CD4-positive, alpha-beta T cell (primary cell): Measurements from ENCODE around the gene RNU6-8. TPM values are rescaled to one million over a fixed set of nuclear protein-coding genes. Genes with fewer than 3 reads are reported as not detected.

Experiments
- ATAC-seq: fragments of 200-7000 bp; cut with Tn5 transposase; one replicate; pipeline ENCODE4 v1.10.0; 2022; ENCODE audit warnings: mild to moderate bottlenecking; ENCODE audit not compliant: poor library complexity
- CTCF ChIA-PET: fragments of 350-600 bp; sonication (Branson Sonifier 250); formaldehyde crosslinking; loops from one replicate; lab custom pipeline; 2021; ENCODE audit warnings: antibody characterized with exemption, inconsistent platforms; lab: Charles Lee
- POLR2A ChIA-PET: fragments of 350-600 bp; sonication (Branson Sonifier 250); formaldehyde crosslinking; loops from one replicate; lab custom pipeline; 2021; ENCODE audit warnings: antibody characterized with exemption, inconsistent platforms; lab: Charles Lee
- DNase-seq, 14 experiments: peaks; one replicate each; pipeline ENCODE4 v3.0.0-alpha.2; 2013 to 2020; ENCODE audit warnings: mixed read lengths in 2 of 14
- H3K27ac ChIP-seq, 2 donors: one replicate each; pipeline versions ENCODE4 v1.5.1 to v1.7.0; 2013; ENCODE audit warnings: low read length in 2 of 2, low read depth in 1 of 2, mild to moderate bottlenecking in 1 of 2
- H3K27me3 ChIP-seq, 2 experiments: 1 replicate in 1 of 2; 2 replicates in 1 of 2; pipeline versions ENCODE4 v1.6.1 to v1.7.0; 2013; ENCODE audit warnings: low read length in 2 of 2, control low read depth in 1 of 2, mild to moderate bottlenecking in 1 of 2, moderate library complexity in 1 of 2; ENCODE audit not compliant: insufficient read depth in 2 of 2, control insufficient read depth in 1 of 2
- H3K36me3 ChIP-seq: one replicate; pipeline ENCODE4 v1.6.1; 2013; ENCODE audit warnings: low read length, control low read depth; ENCODE audit not compliant: insufficient read depth
- H3K4me1 ChIP-seq: one replicate; pipeline ENCODE4 v1.6.1; 2013; ENCODE audit warnings: low read length, control low read depth; ENCODE audit not compliant: insufficient read depth
- H3K4me3 ChIP-seq: one replicate; pipeline ENCODE4 v1.5.1; 2013; ENCODE audit warnings: mild to moderate bottlenecking, low read length, moderate library complexity
- H3K9me3 ChIP-seq, 2 experiments: 1 replicate in 1 of 2; 2 replicates in 1 of 2; pipeline versions ENCODE4 v1.6.1 to v1.7.0; 2013; ENCODE audit warnings: low read length in 2 of 2, mild to moderate bottlenecking in 2 of 2, control low read depth in 1 of 2, moderate library complexity in 1 of 2; ENCODE audit not compliant: control insufficient read depth in 1 of 2, insufficient read depth in 1 of 2
- H3K27ac Mint-ChIP-seq: one replicate; pipeline ENCODE4 v1.8.0; 2020; ENCODE audit warnings: mixed read lengths
- H3K27me3 Mint-ChIP-seq: one replicate; pipeline ENCODE4 v1.8.0; 2021; ENCODE audit warnings: mixed read lengths
- H3K36me3 Mint-ChIP-seq: one replicate; pipeline ENCODE4 v1.8.0; 2021; ENCODE audit warnings: low read depth, mixed read lengths
- H3K4me1 Mint-ChIP-seq: one replicate; pipeline ENCODE4 v1.8.0; 2021; ENCODE audit warnings: low read depth, mixed read lengths
- H3K4me3 Mint-ChIP-seq: one replicate; pipeline ENCODE4 v1.8.0; 2020; ENCODE audit warnings: mild to moderate bottlenecking, mixed read lengths
- H3K9me3 Mint-ChIP-seq: one replicate; pipeline ENCODE4 v1.8.0; 2020; ENCODE audit warnings: mixed read lengths
- CTCF ChIP-seq: fragments of 200-600 bp; IDR thresholded peaks from one replicate; pipeline ENCODE4 v1.8.0; 2022; ENCODE audit warnings: antibody characterized with exemption, mild to moderate bottlenecking
- intact Hi-C, 2 experiments: fragments of 100-400 bp; cut with DNase I in 1 of 2; cut with micrococcal nuclease in 1 of 2; formaldehyde crosslinking; loops; one replicate each; pipeline versions ENCODE4 v1.15.1 to v1.9.0; 2023 to 2025; cut with DNase I, micrococcal nuclease
- total RNA-seq, 174 experiments: library from RNA in 2 of 174; stranded (reverse) in 2 of 174; gene quantifications; one replicate each; pipeline ENCODE4 v1.2.3 and lab custom pipeline; 2021 to 2026

The RNU6-8 gene
- total RNA-seq, 2 experiments from 2014 or later: not detected

GRCh38 chr14:32205984-32206383 lies 2.9 kb upstream of the RNU6-8 start:
- H3K4me3 ChIP-seq: no peak overlapping the region
- no peaks in the 10 kb centered on the region for H3K9me3 ChIP-seq
- H3K4me1 ChIP-seq: peaks cover 24% of the 10 kb centered on the region
- DNase-seq (peak in 3 of 14 experiments; percentile 26 to 35 (median 33)), ATAC-seq (no peak)
- peaks cover 12% of the 10 kb centered on the region for H3K27me3 Mint-ChIP-seq
- H3K4me1 Mint-ChIP-seq: peaks cover 30% of the 10 kb centered on the region
- peaks cover 32% of the 10 kb centered on the region for H3K36me3 Mint-ChIP-seq
- H3K36me3 ChIP-seq: no peaks in the 10 kb centered on the region
- no peaks in the 10 kb centered on the region for H3K27me3 ChIP-seq
- POLR2A ChIA-PET: no interaction called here
- H3K4me3 Mint-ChIP-seq: no peak overlapping the region
- no peak overlapping the region for H3K27ac Mint-ChIP-seq
- H3K27ac ChIP-seq: no peak overlapping the region
- no peaks in the 10 kb centered on the region for H3K9me3 Mint-ChIP-seq
- TF ChIP-seq CTCF: no peak
- CTCF ChIA-PET: interaction anchor here (1.8 kb wide), 1 partner anchor 133 kb away, joined by 6 read pairs; no protein-coding TSS in a partner anchor
- intact Hi-C loops: loop anchor here in 1 of 2 experiments (5.0 to 10.0 kb wide), 6 partner anchors 46 to 1581 kb away; partner anchors contain the start of genes AP4S1, DTD2, HEATR5A and HECTD1

- ATAC-seq: no peak
- TF ChIP-seq CTCF: no peak
- H3K4me3 Mint-ChIP-seq: no peak overlapping the region
- H3K27ac Mint-ChIP-seq: no peak overlapping the region
- intact Hi-C loops: loop anchor here in 1 of 2 experiments (5.0 to 10.0 kb wide), 6 partner anchors 47 to 1581 kb away; partner anchors contain the start of genes AP4S1, DTD2, HEATR5A and HECTD1
- POLR2A ChIA-PET: no interaction called here
- CTCF ChIA-PET: interaction anchor here (1.8 kb wide), 1 partner anchor 132 kb away, joined by 6 read pairs; no protein-coding TSS in a partner anchor
- Histone ChIP-seq H3K27me3 (no peaks in the 10 kb centered on the region), H3K36me3 (no peaks in the 10 kb centered on the region), H3K4me3 (no peak overlapping the region), H3K27ac (no peak overlapping the region), H3K4me1 (peaks cover 26% of the 10 kb centered on the region), H3K9me3 (no peaks in the 10 kb centered on the region)
- no peak for DNase-seq
- H3K36me3 Mint-ChIP-seq: peaks cover 33% of the 10 kb centered on the region
- no peaks in the 10 kb centered on the region for H3K9me3 Mint-ChIP-seq
- H3K4me1 Mint-ChIP-seq: peaks cover 30% of the 10 kb centered on the region
- peaks cover 12% of the 10 kb centered on the region for H3K27me3 Mint-ChIP-seq
Observed at GRCh38 chr14:32205554-32205953, 2.5 kb upstream of the RNU6-8 start.

GRCh38 chr14:32203928-32204357 lies 874 bp upstream of the RNU6-8 start:
- Histone ChIP-seq H3K4me1 (peaks cover 26% of the 10 kb centered on the region), H3K4me3 (peak overlapping the region; percentile 85), H3K36me3 (no peaks in the 10 kb centered on the region), H3K27me3 (no peaks in the 10 kb centered on the region), H3K27ac (peak overlapping the region; percentile 45 to 90), H3K9me3 (no peaks in the 10 kb centered on the region)
- peaks cover 30% of the 10 kb centered on the region for H3K4me1 Mint-ChIP-seq
- TF ChIP-seq CTCF: no peak
- ChIA-PET CTCF (interaction anchor here (1.4 to 2.0 kb wide), 2 partner anchors 127 to 130 kb away, joined by 5 to 6 read pairs; partner anchors contain the start of gene ARHGAP5), POLR2A (interaction anchor here (0.6 to 3.0 kb wide), 9 partner anchors 12 to 1177 kb away, joined by 3 to 54 read pairs (median 4); partner anchors contain the start of genes ARHGAP5, DTD2, HECTD1 and STRN3)
- H3K36me3 Mint-ChIP-seq: peaks cover 33% of the 10 kb centered on the region
- no peaks in the 10 kb centered on the region for H3K9me3 Mint-ChIP-seq
- DNase-seq: peak in 7 of 14 experiments; percentile 7 to 47 (median 29)
- peak; percentile 9 for ATAC-seq
- H3K27ac Mint-ChIP-seq: peak overlapping the region; percentile 100
- peak overlapping the region; percentile 93 for H3K4me3 Mint-ChIP-seq
- intact Hi-C loops: loop anchor here (1.0 to 10.0 kb wide), 11 partner anchors 48 to 1579 kb away; partner anchors contain the start of genes NUBPL (in 2 of the 2), AP4S1 (in 1 of the 2), DTD2 (in 1 of the 2) and HEATR5A (in 1 of the 2)
- H3K27me3 Mint-ChIP-seq: peaks cover 12% of the 10 kb centered on the region
